K562 (cell line): Measurements from ENCODE around the gene GRM5. TPM values are rescaled to one million over a fixed set of nuclear protein-coding genes. Genes with fewer than 3 reads are reported as not detected.

Experiments used
- ATAC-seq: fragments of 200-7000 bp; cut with Tn5 transposase; 3 replicates; pipeline ENCODE4 v1.9.1; 2020; ENCODE audit warnings: moderate library complexity
- BruUV-seq: library from RNA; stranded (reverse); fragments of 400-500 nt; replicated peaks from 2 replicates; lab custom pipeline; 2021; lab: Mats Ljungman, UMichigan
- CTCF ChIA-PET: fragments of 300-600 bp; formaldehyde crosslinking; extraction: SDS; loops from one replicate; lab custom pipeline; 2021; ENCODE audit warnings: low intra/inter-chr PET ratio; lab: Yijun Ruan, JAX
- POLR2A ChIA-PET: fragments of 300-600, 350-650 bp; sonication (Branson Sonifier 250); formaldehyde crosslinking; extraction: SDS; loops from one replicate; lab custom pipeline; 2021; ENCODE audit warnings: antibody characterized with exemption, inconsistent platforms; lab: Yijun Ruan, JAX
- DNase-seq, 4 experiments: peaks; one replicate each; pipeline versions ENCODE4 v3.0.0 to v3.0.0-alpha.2; 2011 to 2018; ENCODE audit warnings: low spot score in 3 of 4, mixed read lengths in 3 of 4; ENCODE audit errors: extremely low read depth in 1 of 4
- FAIRE-seq: peaks from 2 replicates; lab custom pipeline; 2011; peaks lifted over from hg19 to GRCh38; lab: Jason Lieb, UNC
- H2AFZ ChIP-seq: 2 replicates; pipeline ENCODE4 v1.6.0; 2011; ENCODE audit warnings: low read depth, low read length, control low read depth, inconsistent platforms
- H3K27ac ChIP-seq: fragments of 200-600 bp; 3 replicates; pipeline ENCODE4 v1.8.0; 2011; ENCODE audit warnings: low read depth, mild to moderate bottlenecking, control low read depth, inconsistent platforms, low read length, moderate library complexity, mixed read lengths; ENCODE audit errors: extremely low read depth
- H3K27me3 ChIP-seq, 2 experiments: fragments of 300-600 bp in 1 of 2; 2 replicates in 1 of 2; 3 replicates in 1 of 2; pipeline versions ENCODE4 v1.6.0 to v1.8.0; 2011; ENCODE audit warnings: inconsistent platforms in 2 of 2, low read length in 2 of 2, mild to moderate bottlenecking in 1 of 2, mixed read lengths in 1 of 2, moderate library complexity in 1 of 2; ENCODE audit not compliant: control insufficient read depth in 2 of 2, insufficient read depth in 2 of 2
- H3K36me3 ChIP-seq: fragments of 300-600 bp; 3 replicates; pipeline ENCODE4 v1.8.0; 2011; ENCODE audit warnings: mild to moderate bottlenecking, low read length, inconsistent platforms; ENCODE audit not compliant: control insufficient read depth, insufficient read depth
- H3K4me1 ChIP-seq, 2 experiments: fragments of 200-600 bp in 1 of 2; replicated peaks in 1 of 2; 2 replicates in 1 of 2; 3 replicates in 1 of 2; pipeline versions ENCODE4 v1.5.1 to v1.8.0; 2011; ENCODE audit warnings: inconsistent platforms in 2 of 2, low read length in 2 of 2, mild to moderate bottlenecking in 1 of 2, mixed read lengths in 1 of 2, moderate library complexity in 1 of 2; ENCODE audit not compliant: control insufficient read depth in 2 of 2, insufficient read depth in 2 of 2
- H3K4me2 ChIP-seq: 2 replicates; pipeline ENCODE4 v1.6.1; 2011; ENCODE audit warnings: low read length, control low read depth, inconsistent platforms, mixed read lengths; ENCODE audit not compliant: insufficient read depth
- H3K4me3 ChIP-seq: fragments of 200-600 bp; sonication (generic), shearing (Covaris generic); 2 replicates; pipeline ENCODE4 v1.5.1; 2016; ENCODE audit warnings: control low read depth, inconsistent platforms
- H3K79me2 ChIP-seq: fragments of 200-600 bp; 3 replicates; pipeline ENCODE4 v1.8.0; 2011; ENCODE audit warnings: low read length, inconsistent platforms; ENCODE audit not compliant: control insufficient read depth, insufficient read depth
- H3K9ac ChIP-seq, 2 experiments: 2 replicates each; pipeline versions ENCODE4 v1.6.0 to v1.6.1; 2011; ENCODE audit warnings: low read depth in 2 of 2, low read length in 2 of 2, control low read depth in 1 of 2, inconsistent platforms in 1 of 2, mild to moderate bottlenecking in 1 of 2, mixed read lengths in 1 of 2; ENCODE audit not compliant: insufficient read depth in 1 of 2
- H3K9me1 ChIP-seq: one replicate; pipeline ENCODE4 v1.6.0; 2011; ENCODE audit warnings: inconsistent platforms, mild to moderate bottlenecking, low read length, moderate library complexity; ENCODE audit not compliant: control insufficient read depth, insufficient read depth
- H3K9me3 ChIP-seq: replicated peaks from 2 replicates; pipeline ENCODE4 v1.5.1; 2011; ENCODE audit warnings: low read depth, low read length, inconsistent platforms; ENCODE audit not compliant: control insufficient read depth, insufficient read depth
- H4K20me1 ChIP-seq: replicated peaks from 2 replicates; pipeline ENCODE4 v1.6.1; 2011; ENCODE audit warnings: low read length, inconsistent platforms, mixed read lengths; ENCODE audit not compliant: control insufficient read depth, insufficient read depth
- ARID2 ChIP-seq: fragments of 450-650 bp; IDR thresholded peaks from 2 replicates; pipeline ENCODE4 v1.6.1; 2017; ENCODE audit warnings: antibody characterized with exemption, mild to moderate bottlenecking
- GTF2F1 ChIP-seq: IDR thresholded peaks from 2 replicates; pipeline ENCODE4 v1.6.1; 2011; ENCODE audit warnings: low read depth, low read length, improper control_type of control experiment
- HMG20A ChIP-seq: fragments of 450-650 bp; formaldehyde crosslinking; conservative IDR thresholded peaks from 2 replicates; pipeline ENCODE4 v1.4.0; 2020; ENCODE audit warnings: mild to moderate bottlenecking, mixed read lengths
- HNRNPH1 ChIP-seq: fragments of 200-400 bp; formaldehyde crosslinking; optimal IDR thresholded peaks from 2 replicates; pipeline ENCODE3; 2017; ENCODE audit warnings: low read depth, mild to moderate bottlenecking, low read length, moderate library complexity
- HOXB6 ChIP-seq: fragments of 250-450 bp; sonication (Bioruptor Pico); IDR thresholded peaks from 2 replicates; pipeline ENCODE4 v1.5.1; 2022; ENCODE audit warnings: mild to moderate bottlenecking, borderline replicate concordance
- JUNB ChIP-seq: fragments of 450-650 bp; formaldehyde crosslinking; conservative IDR thresholded peaks from 2 replicates; pipeline ENCODE4 v1.4.0; 2020; ENCODE audit warnings: mild to moderate bottlenecking
- MTA3 ChIP-seq: fragments of 450-650 bp; formaldehyde crosslinking; IDR thresholded peaks from 2 replicates; pipeline ENCODE4 v1.6.1; 2017; ENCODE audit warnings: mild to moderate bottlenecking, borderline replicate concordance
- PHF8 ChIP-seq: fragments of 200-600 bp; sonication (generic); IDR thresholded peaks from 2 replicates; pipeline ENCODE4 v1.6.1; 2012; ENCODE audit warnings: mixed run types, mild to moderate bottlenecking, inconsistent platforms, low read length, moderate library complexity, borderline replicate concordance
- POLR2AphosphoS5 ChIP-seq: IDR thresholded peaks from 2 replicates; pipeline ENCODE4 v1.6.1; 2011; ENCODE audit warnings: mild to moderate bottlenecking, low read depth, low read length, moderate library complexity; ENCODE audit not compliant: control insufficient read depth, insufficient read depth
- RAD21 ChIP-seq, 2 experiments: fragments of 250-450 bp in 1 of 2; fragments of 450-650 bp in 1 of 2; sonication (Bioruptor Pico) in 1 of 2; formaldehyde crosslinking in 1 of 2; IDR thresholded peaks in 1 of 2; conservative IDR thresholded peaks in 1 of 2; 2 replicates each; pipeline versions ENCODE4 v1.4.0 to v1.8.0; 2020 to 2022; ENCODE audit warnings: mild to moderate bottlenecking in 2 of 2, moderate library complexity in 1 of 2
- SP1 ChIP-seq: sonication (generic); formaldehyde crosslinking; IDR thresholded peaks from 2 replicates; pipeline ENCODE4 v1.8.1; 2022; ENCODE audit warnings: mild to moderate bottlenecking, missing genetic modification reagents
- TAF1 ChIP-seq: IDR thresholded peaks from 2 replicates; pipeline ENCODE4 v1.6.1; 2011; ENCODE audit warnings: mild to moderate bottlenecking, low read length, moderate library complexity; ENCODE audit not compliant: insufficient read depth, control insufficient read depth, severe bottlenecking; ENCODE audit errors: extremely low read depth
- TCF7 ChIP-seq: sonication (generic); IDR thresholded peaks from 2 replicates; pipeline ENCODE4 v1.6.1; 2016; ENCODE audit warnings: antibody characterized with exemption, borderline replicate concordance
- ZNF134 ChIP-seq: fragments of 250-450 bp; sonication (Bioruptor Pico); conservative IDR thresholded peaks from 2 replicates; pipeline ENCODE4 v1.4.0; 2020
- ZNF445 ChIP-seq: fragments of 250-450 bp; sonication (Bioruptor Pico); IDR thresholded peaks from 2 replicates; pipeline ENCODE4 v1.4.0; 2020; ENCODE audit warnings: low read depth, mild to moderate bottlenecking, moderate library complexity
- ZNF668 ChIP-seq: fragments of 250-450 bp; sonication (Bioruptor Pico); IDR thresholded peaks from 2 replicates; pipeline ENCODE4 v1.8.0; 2022; ENCODE audit warnings: mild to moderate bottlenecking, inconsistent platforms
- WGBS: fragments of 100-300 bp; shearing (Covaris generic); methylation state at CpG from one replicate; pipeline ENCODE4 v1.1.6; 2016; ENCODE audit warnings: low coverage, mixed read lengths; ENCODE audit not compliant: insufficient coverage; ENCODE audit errors: missing lambda C conversion rate; 5-methylcytosine and 5-hydroxymethylcytosine counted together
- in situ Hi-C: fragments of 300-500 bp; cut with MboI; formaldehyde crosslinking; loops from 4 replicates; pipeline ENCODE4 v1.15.0; 2018; ENCODE audit warnings: inconsistent platforms, mixed read lengths
- intact Hi-C: fragments of 100-400 bp; cut with micrococcal nuclease; formaldehyde crosslinking; loops from 2 replicates; pipeline ENCODE4 v1.14.2; 2022
- polyA plus RNA-seq, 8 experiments: library from polyadenylated mRNA; depleted of rRNA in 4 of 8; stranded (reverse) in 5 of 8; unstranded in 3 of 8; fragments of >200 nt; fragmentation: Nextera tagmentation in 2 of 8; fragmentation: Illumina TruSeq in 1 of 8; extraction: Ambion mirVana in 2 of 8; extraction: Trizol in 1 of 8; gene quantifications; 2 replicates each; pipeline versions ENCODE4 v1.2.1 to v1.2.3, GENCODE V29; 2011 to 2014; ENCODE audit warnings: inconsistent platforms in 1 of 8, missing spikeins in 1 of 8
- total RNA-seq, 7 experiments: library from RNA; depleted of rRNA in 6 of 7; stranded (reverse); fragments of >200 nt in 6 of 7; fragmentation: Illumina TruSeq in 2 of 7; extraction: Trizol in 2 of 7; gene quantifications; 2 replicates each; pipeline versions ENCODE4 v1.2.1 to v1.2.3, GENCODE V29; 2011 to 2021; ENCODE audit warnings: low replicate concordance in 1 of 7
- TF ChIP-seq, protein P1 (sequence below): fragments of 450-650 bp; conservative IDR thresholded peaks from 2 replicates; pipeline ENCODE4 v1.6.1; 2016; ENCODE audit warnings: missing genetic modification characterization, low read depth, mild to moderate bottlenecking, control low read depth, missing compliant biosample characterization
- TF ChIP-seq, protein P2 (sequence below), 2 experiments: fragments of 200-800 bp in 1 of 2; sonication (Bioruptor generic) in 1 of 2; sonication (generic) in 1 of 2; formaldehyde crosslinking in 1 of 2; IDR thresholded peaks in 1 of 2; conservative IDR thresholded peaks in 1 of 2; 2 replicates each; pipeline versions ENCODE4 v1.5.0 to v1.6.1; 2016 to 2020; ENCODE audit warnings: missing compliant biosample characterization in 1 of 2, missing genetic modification characterization in 1 of 2, missing genetic modification reagents in 1 of 2

The GRM5 gene
- total and polyA plus RNA-seq, 9 of the 15 experiments (the other 6 are each of a cell fraction or from before 2014, with no cell fraction given) = not detected

DNA sequence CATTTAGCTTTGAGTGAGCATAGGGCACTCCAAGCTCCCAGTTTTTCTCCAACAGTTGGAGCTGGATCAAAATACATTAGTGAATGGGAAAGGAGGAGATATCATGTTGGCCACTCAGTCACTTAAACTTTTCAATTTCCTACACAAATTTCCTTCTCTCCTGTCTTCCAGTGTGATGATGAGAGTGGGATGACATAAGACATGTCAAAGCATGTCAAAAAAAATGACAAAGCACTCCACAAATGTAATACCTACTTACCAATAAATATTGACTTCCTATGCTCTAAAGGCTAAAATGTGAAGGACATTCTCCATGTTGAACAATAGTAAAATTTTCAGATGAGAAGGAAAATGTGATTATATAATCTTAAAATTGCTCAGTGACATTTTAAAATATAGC, 1.5 kb upstream of the GRM5 start:
- intact Hi-C loops = no loop called here

DNA sequence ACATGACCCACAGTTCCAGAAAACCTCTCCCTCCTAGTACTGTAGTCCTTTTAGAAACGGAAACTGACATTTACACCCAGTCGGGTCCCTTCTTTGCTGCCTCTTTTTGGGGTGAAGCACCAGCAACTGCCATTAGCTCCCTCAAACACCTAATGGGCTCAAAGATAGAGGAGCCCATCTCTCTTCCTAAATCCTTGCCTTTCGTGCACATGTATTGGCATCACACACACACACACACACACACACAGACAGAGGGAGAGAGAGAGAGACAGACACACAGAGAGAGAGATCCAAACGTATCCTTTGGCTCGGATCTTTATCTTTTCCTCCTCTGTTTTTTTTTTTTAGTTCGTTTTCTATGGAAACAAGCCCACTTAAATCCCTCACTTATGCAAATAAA, 716 bp downstream of the GRM5 start:
- Histone ChIP-seq H3K79me2 (no peaks in the 10 kb centered on the region), H3K27me3 (no peaks in the 10 kb centered on the region), H4K20me1 (no peaks in the 10 kb centered on the region), H3K4me2 (no peak overlapping the region), H2AFZ (no peak overlapping the region), H3K27ac (no peak overlapping the region), H3K9ac (no peak overlapping the region), H3K9me1 (no peaks in the 10 kb centered on the region), H3K9me3 (no peaks in the 10 kb centered on the region), H3K4me3 (no peak overlapping the region), H3K36me3 (no peaks in the 10 kb centered on the region), H3K4me1 (no peaks in the 10 kb centered on the region)
- in situ Hi-C loops (no loop called here), intact Hi-C loops (no loop called here)
- WGBS = 0% methylated on average over 5 of the region's 6 CpGs
- ATAC-seq (no peak), FAIRE-seq (peak; percentile 69), DNase-seq (no peak)
- TF ChIP-seq RAD21 (CRISPR knock-in tag; conservative IDR thresholded peaks at IDR 0.05 in 1 of 2, IDR thresholded peaks at IDR 0.05 in 1 of 2) (no peak), HOXB6 (CRISPR knock-in tag) (no peak), ARID2 (no peak), MTA3 (no peak), ZNF134 (CRISPR knock-in tag) (no peak)
- TF ChIP-seq, protein P1, sequence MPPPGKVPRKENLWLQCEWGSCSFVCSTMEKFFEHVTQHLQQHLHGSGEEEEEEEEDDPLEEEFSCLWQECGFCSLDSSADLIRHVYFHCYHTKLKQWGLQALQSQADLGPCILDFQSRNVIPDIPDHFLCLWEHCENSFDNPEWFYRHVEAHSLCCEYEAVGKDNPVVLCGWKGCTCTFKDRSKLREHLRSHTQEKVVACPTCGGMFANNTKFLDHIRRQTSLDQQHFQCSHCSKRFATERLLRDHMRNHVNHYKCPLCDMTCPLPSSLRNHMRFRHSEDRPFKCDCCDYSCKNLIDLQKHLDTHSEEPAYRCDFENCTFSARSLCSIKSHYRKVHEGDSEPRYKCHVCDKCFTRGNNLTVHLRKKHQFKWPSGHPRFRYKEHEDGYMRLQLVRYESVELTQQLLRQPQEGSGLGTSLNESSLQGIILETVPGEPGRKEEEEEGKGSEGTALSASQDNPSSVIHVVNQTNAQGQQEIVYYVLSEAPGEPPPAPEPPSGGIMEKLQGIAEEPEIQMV = no peak
- TF ChIP-seq, protein P2, sequence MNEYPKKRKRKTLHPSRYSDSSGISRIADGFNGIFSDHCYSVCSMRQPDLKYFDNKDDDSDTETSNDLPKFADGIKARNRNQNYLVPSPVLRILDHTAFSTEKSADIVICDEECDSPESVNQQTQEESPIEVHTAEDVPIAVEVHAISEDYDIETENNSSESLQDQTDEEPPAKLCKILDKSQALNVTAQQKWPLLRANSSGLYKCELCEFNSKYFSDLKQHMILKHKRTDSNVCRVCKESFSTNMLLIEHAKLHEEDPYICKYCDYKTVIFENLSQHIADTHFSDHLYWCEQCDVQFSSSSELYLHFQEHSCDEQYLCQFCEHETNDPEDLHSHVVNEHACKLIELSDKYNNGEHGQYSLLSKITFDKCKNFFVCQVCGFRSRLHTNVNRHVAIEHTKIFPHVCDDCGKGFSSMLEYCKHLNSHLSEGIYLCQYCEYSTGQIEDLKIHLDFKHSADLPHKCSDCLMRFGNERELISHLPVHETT (CRISPR knock-in tag; conservative IDR thresholded peaks at IDR 0.05 in 1 of 2, IDR thresholded peaks at IDR 0.05 in 1 of 2) = no peak
- BruUV-seq = no TSS peak
- POLR2A ChIA-PET = no interaction called here
- CTCF ChIA-PET = no interaction called here

More for the DNA sequence above, 1.5 kb upstream of the GRM5 start:
- no peak overlapping the region for H2AFZ ChIP-seq
- TF ChIP-seq PHF8 = no peak
- no peak for TF ChIP-seq ZNF668 (CRISPR knock-in tag)
- TF ChIP-seq HMG20A (CRISPR knock-in tag) = no peak
- TF ChIP-seq TAF1 = no peak
- no peak for TF ChIP-seq ZNF445 (CRISPR knock-in tag)
- TF ChIP-seq POLR2AphosphoS5 = no peak
- no peak for TF ChIP-seq SP1 (CRISPR knock-in tag)
- TF ChIP-seq JUNB (CRISPR knock-in tag) = no peak
- TF ChIP-seq TCF7 = no peak
- no peak for TF ChIP-seq HNRNPH1
- TF ChIP-seq GTF2F1 = no peak
- in situ Hi-C loops = no loop called here
- no peak overlapping the region for H3K27ac ChIP-seq
- H3K9me3 ChIP-seq = no peaks in the 10 kb centered on the region
- no peak for DNase-seq
- ATAC-seq = no peak
- no peak overlapping the region for H3K4me3 ChIP-seq
- no peaks in the 10 kb centered on the region for H3K4me1 ChIP-seq
- no peak overlapping the region for H3K9ac ChIP-seq
- FAIRE-seq = no peak
- ChIA-PET CTCF (no interaction called here), POLR2A (no interaction called here)
- no peaks in the 10 kb centered on the region for H3K27me3 ChIP-seq
- no peaks in the 10 kb centered on the region for H3K79me2 ChIP-seq
- H4K20me1 ChIP-seq = no peaks in the 10 kb centered on the region
- BruUV-seq = no TSS peak
- no peaks in the 10 kb centered on the region for H3K36me3 ChIP-seq
- H3K9me1 ChIP-seq = no peaks in the 10 kb centered on the region
- no peak overlapping the region for H3K4me2 ChIP-seq
